SH-SY5Y (cell line): ENCODE measurements around the gene PHACTR3.

Experiments used
- GATA2 ChIP-seq: IDR thresholded peaks from 2 replicates; pipeline ENCODE4 v1.6.1; 2011; ENCODE audit warnings: mild to moderate bottlenecking, low read depth, low read length
- GATA3 ChIP-seq: IDR thresholded peaks from 2 replicates; pipeline ENCODE4 v1.6.1; 2011; ENCODE audit warnings: low read depth, mild to moderate bottlenecking, low read length, moderate library complexity

GRCh38 chr20:59645271-59645670 lies 40.9 kb downstream of the PHACTR3 start:
- TF ChIP-seq GATA2 (no peak), GATA3 (no peak)
